Neural progenitor cell (in vitro differentiated cells): ENCODE data around the gene HEATR5B.

Source experiments
- CTCF ChIP-seq: fragments of 200-600 bp; sonication (generic); IDR thresholded peaks from 2 replicates; pipeline ENCODE4 v1.5.1; 2017; ENCODE audit warnings: antibody characterized with exemption, mild to moderate bottlenecking
- EZH2 ChIP-seq: fragments of 200-600 bp; sonication (generic); IDR thresholded peaks from 2 replicates; pipeline ENCODE4 v1.6.1; 2017; ENCODE audit warnings: antibody characterized with exemption, mild to moderate bottlenecking, moderate library complexity
- EZH2phosphoT487 ChIP-seq: fragments of 200-600 bp; sonication (generic); IDR thresholded peaks from 2 replicates; pipeline ENCODE4 v1.6.1; 2017; ENCODE audit warnings: antibody characterized with exemption

- TF ChIP-seq CTCF: no peak
- no peak for TF ChIP-seq EZH2phosphoT487
- no peak for TF ChIP-seq EZH2
These were observed 101.7 kb downstream of the HEATR5B start for GRCh38 chr2:36982467-36982866.
